Ramos (cell line): ENCODE measurements around the gene OR5T2.
"Not testable (repeated sequence)": the region's sequence is repeated elsewhere in the genome, so short reads cannot be mapped to it uniquely, and the experiment has no call there.

Experiments
- in situ Hi-C: fragments of 300-500 bp; cut with MboI; formaldehyde crosslinking; loops from one replicate; pipeline ENCODE4 v1.14.3; 2022; ENCODE audit warnings: low sequenced_read_pairs; ENCODE audit not compliant: unreplicated experiment

Gene OR5T2

GRCh38 chr11:56234155-56234554, at the start of gene OR5T2:
Gene OR5T2 (minus strand): TSS chr11:56234255. CDS start chr11:56233062, 1,193 bp downstream.
- in situ Hi-C loops, result no loop called here

- in situ Hi-C loops, result no loop called here
Observed at GRCh38 chr11:56273854-56274253, 39.8 kb upstream of the OR5T2 start, which contains the start of gene OR5T1. Gene OR5T1 (plus strand): TSS chr11:56274154. CDS start chr11:56275639, 1,485 bp downstream.

GRCh38 chr11:56271092-56271491, 37.0 kb upstream of the OR5T2 start:
- in situ Hi-C loops, result no loop called here

GRCh38 chr11:56251954-56252353, 17.9 kb upstream of the OR5T2 start, which contains the start of gene OR5T3:
Gene OR5T3 (plus strand): TSS chr11:56252254. CDS start chr11:56252254, 0 bp downstream.
- in situ Hi-C loops, result no loop called here

GRCh38 chr11:56219735-56220134, 14.3 kb downstream of the OR5T2 start:
- in situ Hi-C loops, result not testable (repeated sequence)

GRCh38 chr11:56214537-56214936, 19.5 kb downstream of the OR5T2 start:
- in situ Hi-C loops, result no loop called here

- in situ Hi-C loops, result no loop called here
Observed at GRCh38 chr11:56207790-56208189, 26.3 kb downstream of the OR5T2 start.

- in situ Hi-C loops, result no loop called here
Observed at GRCh38 chr11:56197367-56197766, 36.7 kb downstream of the OR5T2 start.

GRCh38 chr11:56196705-56197104, 37.4 kb downstream of the OR5T2 start:
- in situ Hi-C loops, result no loop called here

GRCh38 chr11:56188602-56189001, 45.5 kb downstream of the OR5T2 start:
- in situ Hi-C loops, result no loop called here

GRCh38 chr11:56183459-56183858, 50.6 kb downstream of the OR5T2 start:
- in situ Hi-C loops, result no loop called here
